Endodermal cell (in vitro differentiated cells): ENCODE data around the gene CDPF1. TPM values are rescaled to one million over a fixed set of nuclear protein-coding genes. Genes with fewer than 3 reads are reported as not detected.
A peak's percentile ranks its signal among the peaks of the same experiment; 100 is the strongest.

Source experiments
- DNase-seq: peaks from one replicate; pipeline ENCODE4 v3.0.0-alpha.2; 2017
- H3K27ac ChIP-seq: 2 replicates; pipeline ENCODE4 v1.5.1; 2013; ENCODE audit warnings: mild to moderate bottlenecking, low read depth, low read length, moderate library complexity
- H3K27me3 ChIP-seq: 2 replicates; pipeline ENCODE4 v1.6.1; 2013; ENCODE audit warnings: mild to moderate bottlenecking, low read length, moderate library complexity; ENCODE audit not compliant: insufficient read depth, control insufficient read depth, poor library complexity, severe bottlenecking
- H3K36me3 ChIP-seq: 2 replicates; pipeline ENCODE4 v1.7.0; 2013; ENCODE audit warnings: mild to moderate bottlenecking, low read length, moderate library complexity; ENCODE audit not compliant: control insufficient read depth, insufficient read depth
- H3K4me1 ChIP-seq: one replicate; pipeline ENCODE4 v1.7.0; 2013; ENCODE audit warnings: low read length; ENCODE audit not compliant: control insufficient read depth, insufficient read depth
- H3K4me3 ChIP-seq: 2 replicates; pipeline ENCODE4 v1.5.1; 2013; ENCODE audit warnings: mild to moderate bottlenecking, low read length, moderate library complexity
- H3K9ac ChIP-seq: 2 replicates; pipeline ENCODE4 v1.6.1; 2013; ENCODE audit warnings: mild to moderate bottlenecking, low read length, moderate library complexity; ENCODE audit not compliant: poor library complexity, severe bottlenecking; ENCODE audit errors: extremely low read depth
- H3K9me3 ChIP-seq: 2 replicates; pipeline ENCODE4 v1.6.1; 2013; ENCODE audit warnings: mild to moderate bottlenecking, low read length, moderate library complexity; ENCODE audit not compliant: control insufficient read depth
- H3K27ac Mint-ChIP-seq: 2 replicates; pipeline ENCODE4 v1.8.0; 2020; ENCODE audit warnings: mixed read lengths
- H3K27me3 Mint-ChIP-seq: 2 replicates; pipeline ENCODE4 v1.8.0; 2021; ENCODE audit warnings: mild to moderate bottlenecking, mixed read lengths; ENCODE audit not compliant: insufficient read depth
- H3K36me3 Mint-ChIP-seq: 2 replicates; pipeline ENCODE4 v1.8.0; 2020; ENCODE audit warnings: low read depth, mixed read lengths
- H3K4me1 Mint-ChIP-seq: 2 replicates; pipeline ENCODE4 v1.8.0; 2020; ENCODE audit warnings: mixed read lengths
- H3K4me3 Mint-ChIP-seq: 2 replicates; pipeline ENCODE4 v1.8.0; 2020; ENCODE audit warnings: mild to moderate bottlenecking, moderate library complexity, mixed read lengths
- H3K9me3 Mint-ChIP-seq: 2 replicates; pipeline ENCODE4 v1.8.0; 2020; ENCODE audit warnings: mild to moderate bottlenecking, mixed read lengths
- WGBS, 2 experiments: methylation state at CpG; one replicate each; pipeline versions ENCODE4 v1.1.5 to v1.1.7; 2013; ENCODE audit warnings: missing lambda C conversion rate in 2 of 2, mixed read lengths in 1 of 2; ENCODE audit not compliant: insufficient coverage in 1 of 2, insufficient read length in 1 of 2; 5-methylcytosine and 5-hydroxymethylcytosine counted together
- total RNA-seq, 2 donors: library from RNA; stranded (reverse); fragmentation: NEBNext Ultra II Directional in 1 of 2; extraction: Animal tissue kit (Norgen Biotek cat#: 25700) in 1 of 2; gene quantifications; 2 replicates in 1 of 2; 3 replicates in 1 of 2; pipeline ENCODE4 v1.2.1, GENCODE V29; 2021
- TF ChIP-seq, protein P1 (sequence below): fragments of 200-600 bp; sonication (generic); conservative IDR thresholded peaks from 2 replicates; pipeline ENCODE4 v1.5.0; 2021; ENCODE audit warnings: antibody characterized with exemption, mild to moderate bottlenecking

The CDPF1 gene
- total RNA-seq, 2 donors from 2014 or later: 11.3 to 15.1 TPM

GRCh38 chr22:46220921-46221320, 29.2 kb downstream of the CDPF1 start:
- Histone ChIP-seq H3K36me3 (no peaks in the 10 kb centered on the region), H3K4me1 (no peaks in the 10 kb centered on the region), H3K27me3 (no peaks in the 10 kb centered on the region), H3K9me3 (no peaks in the 10 kb centered on the region), H3K27ac (no peak overlapping the region), H3K4me3 (no peak overlapping the region), H3K9ac (no peak overlapping the region)
- Mint-ChIP-seq H3K4me1 (no peaks in the 10 kb centered on the region), H3K9me3 (no peaks in the 10 kb centered on the region), H3K27me3 (no peaks in the 10 kb centered on the region), H3K27ac (peak overlapping the region; percentile 23), H3K36me3 (peaks cover 43% of the 10 kb centered on the region), H3K4me3 (no peak overlapping the region)
- TF ChIP-seq, protein P1, sequence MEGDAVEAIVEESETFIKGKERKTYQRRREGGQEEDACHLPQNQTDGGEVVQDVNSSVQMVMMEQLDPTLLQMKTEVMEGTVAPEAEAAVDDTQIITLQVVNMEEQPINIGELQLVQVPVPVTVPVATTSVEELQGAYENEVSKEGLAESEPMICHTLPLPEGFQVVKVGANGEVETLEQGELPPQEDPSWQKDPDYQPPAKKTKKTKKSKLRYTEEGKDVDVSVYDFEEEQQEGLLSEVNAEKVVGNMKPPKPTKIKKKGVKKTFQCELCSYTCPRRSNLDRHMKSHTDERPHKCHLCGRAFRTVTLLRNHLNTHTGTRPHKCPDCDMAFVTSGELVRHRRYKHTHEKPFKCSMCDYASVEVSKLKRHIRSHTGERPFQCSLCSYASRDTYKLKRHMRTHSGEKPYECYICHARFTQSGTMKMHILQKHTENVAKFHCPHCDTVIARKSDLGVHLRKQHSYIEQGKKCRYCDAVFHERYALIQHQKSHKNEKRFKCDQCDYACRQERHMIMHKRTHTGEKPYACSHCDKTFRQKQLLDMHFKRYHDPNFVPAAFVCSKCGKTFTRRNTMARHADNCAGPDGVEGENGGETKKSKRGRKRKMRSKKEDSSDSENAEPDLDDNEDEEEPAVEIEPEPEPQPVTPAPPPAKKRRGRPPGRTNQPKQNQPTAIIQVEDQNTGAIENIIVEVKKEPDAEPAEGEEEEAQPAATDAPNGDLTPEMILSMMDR: no peak
- DNase-seq: no peak
- WGBS, 2 experiments: 83 to 94% methylated on average over 3 to 4 of the region's 5 CpGs

- no peaks in the 10 kb centered on the region for H3K36me3 ChIP-seq
- DNase-seq: no peak
- Mint-ChIP-seq H3K4me3 (no peak overlapping the region), H3K27ac (no peak overlapping the region), H3K4me1 (no peaks in the 10 kb centered on the region), H3K36me3 (peaks cover 41% of the 10 kb centered on the region), H3K9me3 (no peaks in the 10 kb centered on the region), H3K27me3 (no peaks in the 10 kb centered on the region)
- TF ChIP-seq, protein P1: no peak
- H3K4me3 ChIP-seq: no peak overlapping the region
- no peak overlapping the region for H3K9ac ChIP-seq
- 92 to 94% methylated on average over 6 to 10 of the region's 10 CpGs for WGBS, 2 experiments
- no peaks in the 10 kb centered on the region for H3K4me1 ChIP-seq
- no peak overlapping the region for H3K27ac ChIP-seq
- no peaks in the 10 kb centered on the region for H3K9me3 ChIP-seq
- H3K27me3 ChIP-seq: no peaks in the 10 kb centered on the region
Observed at GRCh38 chr22:46219636-46220035, 30.5 kb downstream of the CDPF1 start.

- H3K9me3 Mint-ChIP-seq: peaks cover 44% of the 10 kb centered on the region
- WGBS, 2 experiments: 98 to 100% methylated on average over 4 to 28 of the region's 28 CpGs
Observed at GRCh38 chr22:46214616-46215015, 35.5 kb downstream of the CDPF1 start.

More at GRCh38 chr22:46214616-46215015, 35.5 kb downstream of the CDPF1 start:
- Mint-ChIP-seq H3K36me3 (peaks cover 69% of the 10 kb centered on the region), H3K27me3 (no peaks in the 10 kb centered on the region), H3K27ac (no peak overlapping the region), H3K4me1 (no peaks in the 10 kb centered on the region), H3K4me3 (no peak overlapping the region)
- TF ChIP-seq, protein P1: no peak
- H3K27me3 ChIP-seq: no peaks in the 10 kb centered on the region
- no peak overlapping the region for H3K27ac ChIP-seq
- H3K4me1 ChIP-seq: no peaks in the 10 kb centered on the region
- DNase-seq: no peak
- H3K4me3 ChIP-seq: no peak overlapping the region
- peaks cover 4% of the 10 kb centered on the region for H3K9me3 ChIP-seq
- no peak overlapping the region for H3K9ac ChIP-seq
- no peaks in the 10 kb centered on the region for H3K36me3 ChIP-seq
